22Rv1 (cell line): ENCODE measurements around the gene SYPL2.

ENCODE experiments used
- CTCF ChIP-seq: fragments of 450-650 bp; IDR thresholded peaks from 2 replicates; pipeline ENCODE4 v1.5.1; 2017; ENCODE audit warnings: mild to moderate bottlenecking
- ZFX ChIP-seq: fragments of 450-650 bp; IDR thresholded peaks from 2 replicates; pipeline ENCODE4 v1.6.1; 2017; ENCODE audit warnings: antibody characterized with exemption, borderline replicate concordance

GRCh38 chr1:109434484-109434883, 31.9 kb upstream of the SYPL2 start:
- TF ChIP-seq CTCF (no peak), ZFX (no peak)
